Measurements from ENCODE around the gene EHF. TPM values are rescaled to one million over a fixed set of nuclear protein-coding genes. Genes with fewer than 3 reads are reported as not detected.

EHF gene
- total and polyA plus RNA-seq, 2 of the 13 experiments (the other 11 are each of a cell fraction or from before 2014, with no cell fraction given), result 0.04 to 0.46 TPM

GRCh38 chr11:34667810-34668582 is 47.1 kb downstream of the EHF start (continued):
- TF ChIP-seq NONO (IDR thresholded peaks at IDR 0.05) (no peak), NONO (CRISPR knock-in tag; conservative IDR thresholded peaks at IDR 0.05) (no peak; the same call in 1 of the 2 replicates), DMTF1 (CRISPR knock-in tag; IDR thresholded peaks at IDR 0.05) (no peak), RCOR2 (CRISPR knock-in tag; IDR thresholded peaks at IDR 0.05) (peak; percentile 90), E2F2 (CRISPR knock-in tag; IDR thresholded peaks at IDR 0.05; ENCODE audit: borderline replicate concordance) (no peak), ZNF878 (CRISPR knock-in tag; IDR thresholded peaks at IDR 0.05) (0 out of 2 replicates have a peak, but pooled peaks have one; percentile 32), NFKB2 (CRISPR knock-in tag; IDR thresholded peaks at IDR 0.05; ENCODE audit: borderline replicate concordance) (no peak), ZNF619 (CRISPR knock-in tag; IDR thresholded peaks at IDR 0.05) (no peak), ZNF383 (CRISPR knock-in tag; IDR thresholded peaks at IDR 0.05; ENCODE audit: borderline replicate concordance) (no peak), ZNF235 (CRISPR knock-in tag; IDR thresholded peaks at IDR 0.05; ENCODE audit: borderline replicate concordance) (no peak), LCORL (IDR thresholded peaks at IDR 0.05) (no peak), LCORL (CRISPR knock-in tag; IDR thresholded peaks at IDR 0.05) (peak; percentile 82; the same call in 1 of the 2 replicates), GMEB2 (CRISPR knock-in tag; IDR thresholded peaks at IDR 0.05; ENCODE audit: low read depth) (no peak), FOXP1 (IDR thresholded peaks at IDR 0.05) (peak; percentile 79), FOXP1 (CRISPR knock-in tag; IDR thresholded peaks at IDR 0.05) (peak; percentile 98), SKI (IDR thresholded peaks at IDR 0.05; ENCODE audit: partially characterized antibody) (no peak), ZNF44 (CRISPR knock-in tag; IDR thresholded peaks at IDR 0.05) (no peak), ZNF20 (CRISPR knock-in tag; IDR thresholded peaks at IDR 0.05) (no peak), TGIF2 (CRISPR knock-in tag; IDR thresholded peaks at IDR 0.05) (peak; percentile 76), ZGPAT (CRISPR knock-in tag; IDR thresholded peaks at IDR 0.05) (peak; percentile 90), FOXC1 (CRISPR knock-in tag; IDR thresholded peaks at IDR 0.05; ENCODE audit: borderline replicate concordance) (no peak), ZNF746 (CRISPR knock-in tag; IDR thresholded peaks at IDR 0.05) (no peak), ZNF333 (CRISPR knock-in tag; IDR thresholded peaks at IDR 0.05; ENCODE audit: borderline replicate concordance) (no peak), ZNF550 (CRISPR knock-in tag; IDR thresholded peaks at IDR 0.05; ENCODE audit: borderline replicate concordance) (no peak), SIX1 (CRISPR knock-in tag; IDR thresholded peaks at IDR 0.05; ENCODE audit: borderline replicate concordance) (peak; percentile 80; the same call in 1 of the 2 replicates)

Data from HepG2 (cell line).